CD4-positive, alpha-beta memory T cell (primary cell): ENCODE results near the gene BSCL2. TPM values are rescaled to one million over a fixed set of nuclear protein-coding genes. Genes with fewer than 3 reads are reported as not detected.
"Not testable (repeated sequence)": the region's sequence is repeated elsewhere in the genome, so short reads cannot be mapped to it uniquely, and the experiment has no call there.

Experiments
- CTCF ChIA-PET: fragments of 350-600 bp; sonication (Branson Sonifier 250); formaldehyde crosslinking; loops from one replicate; lab custom pipeline; 2021; ENCODE audit warnings: inconsistent platforms; ENCODE audit not compliant: partially characterized antibody; lab: Charles Lee
- POLR2A ChIA-PET: fragments of 350-600 bp; sonication (Branson Sonifier 250); formaldehyde crosslinking; loops from one replicate; lab custom pipeline; 2021; ENCODE audit not compliant: partially characterized antibody; lab: Charles Lee
- DNase-seq, 5 donors: peaks; one replicate each; pipeline versions ENCODE4 v3.0.0 to v3.0.0-alpha.2; 2020 to 2022; ENCODE audit warnings: mixed read lengths in 1 of 5
- H3K27ac ChIP-seq: one replicate; pipeline ENCODE4 v1.7.0; 2013; ENCODE audit warnings: low read depth, low read length
- H3K27me3 ChIP-seq: 2 replicates; pipeline ENCODE4 v1.7.0; 2013; ENCODE audit warnings: mild to moderate bottlenecking, low read length, moderate library complexity; ENCODE audit not compliant: insufficient read depth
- H3K36me3 ChIP-seq: 2 replicates; pipeline ENCODE4 v1.7.0; 2013; ENCODE audit warnings: mild to moderate bottlenecking, low read length, moderate library complexity; ENCODE audit not compliant: insufficient read depth
- H3K4me1 ChIP-seq: 2 replicates; pipeline ENCODE4 v1.7.0; 2013; ENCODE audit warnings: mild to moderate bottlenecking, low read length, moderate library complexity; ENCODE audit not compliant: insufficient read depth
- H3K4me3 ChIP-seq, 2 donors: one replicate each; pipeline ENCODE4 v1.7.0; 2013; ENCODE audit warnings: low read length in 2 of 2, mild to moderate bottlenecking in 1 of 2
- H3K9me3 ChIP-seq, 2 donors: one replicate each; pipeline ENCODE4 v1.7.0; 2013; ENCODE audit warnings: low read length in 2 of 2, control low read depth in 1 of 2; ENCODE audit not compliant: control insufficient read depth in 1 of 2
- H3K27ac Mint-ChIP-seq, 7 donors: one replicate each; pipeline ENCODE4 v1.8.0; 2020 to 2021; ENCODE audit warnings: mixed read lengths in 7 of 7, mild to moderate bottlenecking in 6 of 7, inconsistent platforms in 3 of 7, moderate library complexity in 3 of 7
- H3K27me3 Mint-ChIP-seq, 2 donors: one replicate each; pipeline ENCODE4 v1.8.0; 2020 to 2021; ENCODE audit warnings: mixed read lengths in 2 of 2
- H3K36me3 Mint-ChIP-seq, 2 donors: one replicate each; pipeline ENCODE4 v1.8.0; 2020 to 2021; ENCODE audit warnings: mixed read lengths in 2 of 2, inconsistent platforms in 1 of 2, mild to moderate bottlenecking in 1 of 2
- H3K4me1 Mint-ChIP-seq, 4 donors: one replicate each; pipeline ENCODE4 v1.8.0; 2020 to 2021; ENCODE audit warnings: mixed read lengths in 4 of 4, mild to moderate bottlenecking in 1 of 4
- H3K4me3 Mint-ChIP-seq, 8 donors: one replicate each; pipeline ENCODE4 v1.8.0; 2020 to 2021; ENCODE audit warnings: mixed read lengths in 8 of 8, mild to moderate bottlenecking in 7 of 8, moderate library complexity in 6 of 8, inconsistent platforms in 3 of 8
- H3K9me3 Mint-ChIP-seq, 8 donors: one replicate each; pipeline ENCODE4 v1.8.0; 2020 to 2021; ENCODE audit warnings: mixed read lengths in 8 of 8, mild to moderate bottlenecking in 5 of 8, inconsistent platforms in 3 of 8, moderate library complexity in 1 of 8
- intact Hi-C: fragments of 100-400 bp; cut with micrococcal nuclease; formaldehyde crosslinking; loops from one replicate; pipeline ENCODE4 v1.15.1; 2023
- polyA plus RNA-seq, 2 donors: library from polyadenylated mRNA; unstranded; fragments of 300-500 nt; fragmentation: Illumina TruSeq; gene quantifications; one replicate each; pipeline ENCODE4 v1.2.3, GENCODE V29; 2021
- total RNA-seq, 2 experiments: library from RNA; stranded (reverse); gene quantifications; one replicate each; pipeline ENCODE4 v1.2.3, GENCODE V29; 2021

BSCL2 gene
- total and polyA plus RNA-seq, 4 experiments from 2014 or later: 34.5 to 51.7 (median 42.8) TPM

- intact Hi-C loops: loop anchor here (1.0 to 5.0 kb wide), 4 partner anchors 15 to 311 kb away; partner anchors contain the start of gene UBXN1
- not testable (repeated sequence) for H3K27ac Mint-ChIP-seq, H3K4me3 Mint-ChIP-seq, H3K9me3 Mint-ChIP-seq, H3K4me1 ChIP-seq, H3K36me3 ChIP-seq, DNase-seq, H3K27ac ChIP-seq, H3K4me3 ChIP-seq, H3K27me3 ChIP-seq, H3K27me3 Mint-ChIP-seq, H3K9me3 ChIP-seq, H3K4me1 Mint-ChIP-seq
- peaks cover 12% of the 10 kb centered on the region in 2 donors for H3K36me3 Mint-ChIP-seq
- POLR2A ChIA-PET: interaction anchor here (0.7 to 2.9 kb wide), 8 partner anchors 10 to 269 kb away, joined by 3 to 20 read pairs (median 4); partner anchors contain the start of genes C11orf98, CSKMT, EEF1G and HNRNPUL2
- CTCF ChIA-PET: interaction anchor here (0.8 to 8.0 kb wide), 20 partner anchors 10 to 312 kb away, joined by 3 to 82 read pairs (median 6); partner anchors contain the start of genes EEF1G, TUT1 and ZBTB3
Measured at GRCh38 chr11:62693624-62694023, 13.6 kb downstream of the BSCL2 start.

- H3K36me3 Mint-ChIP-seq: peaks cover 10 to 12% of the 10 kb centered on the region in 2 donors
- Histone ChIP-seq H3K9me3 (no peaks in the 10 kb centered on the region), H3K4me1 (no peaks in the 10 kb centered on the region), H3K27me3 (no peaks in the 10 kb centered on the region), H3K4me3 (no peak within 1 kb of the TSS), H3K27ac (no peak within 1 kb of the TSS), H3K36me3 (no peaks in the 10 kb centered on the region)
- CTCF ChIA-PET: interaction anchor here (0.9 to 1.2 kb wide), 4 partner anchors 10 to 136 kb away, joined by 3 to 5 read pairs (median 3); no protein-coding TSS in a partner anchor
- peak within 1 kb of the TSS in 1 of 7 donors; percentile 72 for H3K27ac Mint-ChIP-seq
- H3K4me3 Mint-ChIP-seq: no peak within 1 kb of the TSS
- no peaks in the 10 kb centered on the region for H3K9me3 Mint-ChIP-seq
- POLR2A ChIA-PET: interaction anchor here (0.7 to 1.9 kb wide), 4 partner anchors 9 to 98 kb away, joined by 3 to 9 read pairs (median 4); partner anchors contain the start of genes C11orf98, CSKMT and TUT1
- peaks cover 0 to 5% of the 10 kb centered on the region in 2 donors for H3K27me3 Mint-ChIP-seq
- intact Hi-C loops: loop anchor here (5.0 kb wide), 1 partner anchor 307 kb away; no protein-coding TSS in a partner anchor
- peaks cover under 1 to 2% (median 1%) of the 10 kb centered on the region in 4 donors for H3K4me1 Mint-ChIP-seq
- DNase-seq: no peak
Measured at GRCh38 chr11:62689421-62690183, 17.6 kb downstream of the BSCL2 start, which contains the start of gene LRRN4CL. LRRN4CL (minus strand) TSS chr11:62689530; CDS start chr11:62688508, 1,022 bp downstream.

GRCh38 chr11:62688491-62688890 is 18.7 kb downstream of the BSCL2 start:
- H3K4me3 ChIP-seq: no peak overlapping the region
- no peaks in the 10 kb centered on the region for H3K4me1 ChIP-seq
- H3K4me3 Mint-ChIP-seq: no peak overlapping the region
- peaks cover 0 to 5% of the 10 kb centered on the region in 2 donors for H3K27me3 Mint-ChIP-seq
- no peaks in the 10 kb centered on the region for H3K36me3 ChIP-seq
- H3K27me3 ChIP-seq: no peaks in the 10 kb centered on the region
- no peaks in the 10 kb centered on the region for H3K9me3 ChIP-seq
- no peak overlapping the region for H3K27ac ChIP-seq
- ChIA-PET POLR2A (interaction anchor here (1.0 kb wide), 1 partner anchor 17 kb away, joined by 3 read pairs; no protein-coding TSS in a partner anchor), CTCF (interaction anchor here (1.2 kb wide), 2 partner anchors 8 to 99 kb away, joined by 3 to 5 read pairs; no protein-coding TSS in a partner anchor)
- DNase-seq: no peak
- H3K36me3 Mint-ChIP-seq: peaks cover 10 to 12% of the 10 kb centered on the region in 2 donors
- H3K4me1 Mint-ChIP-seq: no peaks in the 10 kb centered on the region
- intact Hi-C loops: no loop called here
- H3K9me3 Mint-ChIP-seq: no peaks in the 10 kb centered on the region
- H3K27ac Mint-ChIP-seq: no peak overlapping the region

GRCh38 chr11:62687508-62688396 is 19.5 kb downstream of the BSCL2 start:
- Histone ChIP-seq H3K4me3 (no peak overlapping the region), H3K27me3 (no peaks in the 10 kb centered on the region), H3K36me3 (no peaks in the 10 kb centered on the region), H3K9me3 (no peaks in the 10 kb centered on the region), H3K27ac (no peak overlapping the region), H3K4me1 (no peaks in the 10 kb centered on the region)
- no peak overlapping the region for H3K27ac Mint-ChIP-seq
- no peak for DNase-seq
- ChIA-PET POLR2A (interaction anchor here (1.0 to 1.2 kb wide), 2 partner anchors 17 to 22 kb away, joined by 3 read pairs; partner anchors contain the start of genes C11orf98 and CSKMT), CTCF (interaction anchor here (1.2 kb wide), 1 partner anchor 100 kb away, joined by 3 read pairs; no protein-coding TSS in a partner anchor)
- H3K27me3 Mint-ChIP-seq: peaks cover 0 to 5% of the 10 kb centered on the region in 2 donors
- no peak overlapping the region for H3K4me3 Mint-ChIP-seq
- intact Hi-C loops: no loop called here
- H3K9me3 Mint-ChIP-seq: no peaks in the 10 kb centered on the region
- no peaks in the 10 kb centered on the region for H3K4me1 Mint-ChIP-seq
- peaks cover 7 to 10% of the 10 kb centered on the region in 2 donors for H3K36me3 Mint-ChIP-seq

GRCh38 chr11:62682518-62682917 is 24.7 kb downstream of the BSCL2 start:
- H3K27me3 ChIP-seq: no peaks in the 10 kb centered on the region
- H3K4me1 ChIP-seq: peaks cover 23% of the 10 kb centered on the region
- no peak overlapping the region for H3K27ac ChIP-seq
- CTCF ChIA-PET: interaction anchor here (1.8 kb wide), 1 partner anchor 11 kb away, joined by 9 read pairs; no protein-coding TSS in a partner anchor
- Mint-ChIP-seq H3K36me3 (peaks cover 6 to 13% of the 10 kb centered on the region in 2 donors), H3K27me3 (peaks cover 0 to 5% of the 10 kb centered on the region in 2 donors), H3K4me1 (peaks cover 10 to 27% (median 19%) of the 10 kb centered on the region in 4 donors), H3K4me3 (no peak overlapping the region), H3K27ac (no peak overlapping the region), H3K9me3 (no peaks in the 10 kb centered on the region)
- intact Hi-C loops: loop anchor here (5.0 kb wide), 1 partner anchor 340 kb away; no protein-coding TSS in a partner anchor
- H3K4me3 ChIP-seq: no peak overlapping the region
- POLR2A ChIA-PET: interaction anchor here (1.2 kb wide), 1 partner anchor 91 kb away, joined by 5 read pairs; the partner anchor contains the start of gene TUT1
- DNase-seq: no peak
- peaks cover 3% of the 10 kb centered on the region for H3K36me3 ChIP-seq
- no peaks in the 10 kb centered on the region for H3K9me3 ChIP-seq

- Mint-ChIP-seq H3K4me1 (peaks cover 14 to 41% (median 26%) of the 10 kb centered on the region in 4 donors), H3K27me3 (no peaks in the 10 kb centered on the region), H3K36me3 (peaks cover 14 to 29% of the 10 kb centered on the region in 2 donors), H3K9me3 (no peaks in the 10 kb centered on the region), H3K4me3 (peak overlapping the region in 7 of 8 donors; percentile 57 to 79 (median 69)), H3K27ac (peak overlapping the region; percentile 33 to 92 (median 76))
- no peaks in the 10 kb centered on the region for H3K27me3 ChIP-seq
- intact Hi-C loops: loop anchor here (1.0 to 5.0 kb wide), 2 partner anchors 181 to 341 kb away; no protein-coding TSS in a partner anchor
- no peaks in the 10 kb centered on the region for H3K9me3 ChIP-seq
- peaks cover 36% of the 10 kb centered on the region for H3K4me1 ChIP-seq
- H3K27ac ChIP-seq: no peak overlapping the region
- POLR2A ChIA-PET: interaction anchor here (0.8 to 19.7 kb wide), 16 partner anchors 9 to 256 kb away, joined by 3 to 494 read pairs (median 5); partner anchors contain the start of genes BSCL2, C11orf98, CSKMT and GANAB
- H3K36me3 ChIP-seq: peaks cover 15% of the 10 kb centered on the region
- CTCF ChIA-PET: interaction anchor here (0.7 to 2.8 kb wide), 20 partner anchors 8 to 256 kb away, joined by 3 to 42 read pairs (median 4); partner anchors contain the start of genes C11orf98, CSKMT, LRRN4CL and TUT1
- peak; percentile 40 to 57 (median 45) for DNase-seq
- H3K4me3 ChIP-seq: no peak overlapping the region
Measured at GRCh38 chr11:62680825-62681240, 26.4 kb downstream of the BSCL2 start.
